Adrenal gland (tissue), 5 donors: ENCODE results near the gene HLA-F.

ENCODE experiments used
- CTCF ChIP-seq, 6 experiments: fragments of 450-650 bp in 4 of 6; fragments of 200-600 bp in 2 of 6; sonication (generic) in 1 of 6; IDR thresholded peaks; 1 replicate in 5 of 6; 2 replicates in 1 of 6; pipeline versions ENCODE4 v1.5.1 to v1.8.0; 2016 to 2021; ENCODE audit warnings: antibody characterized with exemption in 6 of 6, mild to moderate bottlenecking in 2 of 6, moderate library complexity in 1 of 6
- POLR2A ChIP-seq, 2 donors: fragments of 450-650 bp; IDR thresholded peaks; one replicate each; pipeline ENCODE4 v1.6.1; 2017; ENCODE audit warnings: antibody characterized with exemption in 2 of 2, mild to moderate bottlenecking in 2 of 2, moderate library complexity in 1 of 2
- donor health status: DM: no; HTN: no; CAD: no.

- TF ChIP-seq CTCF (IDR thresholded peaks at IDR 0.05) (no peak), POLR2A (IDR thresholded peaks at IDR 0.05) (no peak)
Measured at GRCh38 chr6:29676981-29677601, 46.1 kb upstream of the HLA-F start.
